HTR-8/SVneo (cell line): ENCODE data around the gene PTPRA.
"Not testable (repeated sequence)": the region's sequence is repeated elsewhere in the genome, so short reads cannot be mapped to it uniquely, and the experiment has no call there.

Experiments used
- DNase-seq: peaks from one replicate; pipeline ENCODE4 v3.0.0; 2011; ENCODE audit warnings: low spot score, mixed read lengths; ENCODE audit not compliant: insufficient read length
- FAIRE-seq: peaks from 2 replicates; lab custom pipeline; 2011; peaks lifted over from hg19 to GRCh38; lab: Jason Lieb, UNC

PTPRA gene, protein sequence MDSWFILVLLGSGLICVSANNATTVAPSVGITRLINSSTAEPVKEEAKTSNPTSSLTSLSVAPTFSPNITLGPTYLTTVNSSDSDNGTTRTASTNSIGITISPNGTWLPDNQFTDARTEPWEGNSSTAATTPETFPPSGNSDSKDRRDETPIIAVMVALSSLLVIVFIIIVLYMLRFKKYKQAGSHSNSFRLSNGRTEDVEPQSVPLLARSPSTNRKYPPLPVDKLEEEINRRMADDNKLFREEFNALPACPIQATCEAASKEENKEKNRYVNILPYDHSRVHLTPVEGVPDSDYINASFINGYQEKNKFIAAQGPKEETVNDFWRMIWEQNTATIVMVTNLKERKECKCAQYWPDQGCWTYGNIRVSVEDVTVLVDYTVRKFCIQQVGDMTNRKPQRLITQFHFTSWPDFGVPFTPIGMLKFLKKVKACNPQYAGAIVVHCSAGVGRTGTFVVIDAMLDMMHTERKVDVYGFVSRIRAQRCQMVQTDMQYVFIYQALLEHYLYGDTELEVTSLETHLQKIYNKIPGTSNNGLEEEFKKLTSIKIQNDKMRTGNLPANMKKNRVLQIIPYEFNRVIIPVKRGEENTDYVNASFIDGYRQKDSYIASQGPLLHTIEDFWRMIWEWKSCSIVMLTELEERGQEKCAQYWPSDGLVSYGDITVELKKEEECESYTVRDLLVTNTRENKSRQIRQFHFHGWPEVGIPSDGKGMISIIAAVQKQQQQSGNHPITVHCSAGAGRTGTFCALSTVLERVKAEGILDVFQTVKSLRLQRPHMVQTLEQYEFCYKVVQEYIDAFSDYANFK

DNA sequence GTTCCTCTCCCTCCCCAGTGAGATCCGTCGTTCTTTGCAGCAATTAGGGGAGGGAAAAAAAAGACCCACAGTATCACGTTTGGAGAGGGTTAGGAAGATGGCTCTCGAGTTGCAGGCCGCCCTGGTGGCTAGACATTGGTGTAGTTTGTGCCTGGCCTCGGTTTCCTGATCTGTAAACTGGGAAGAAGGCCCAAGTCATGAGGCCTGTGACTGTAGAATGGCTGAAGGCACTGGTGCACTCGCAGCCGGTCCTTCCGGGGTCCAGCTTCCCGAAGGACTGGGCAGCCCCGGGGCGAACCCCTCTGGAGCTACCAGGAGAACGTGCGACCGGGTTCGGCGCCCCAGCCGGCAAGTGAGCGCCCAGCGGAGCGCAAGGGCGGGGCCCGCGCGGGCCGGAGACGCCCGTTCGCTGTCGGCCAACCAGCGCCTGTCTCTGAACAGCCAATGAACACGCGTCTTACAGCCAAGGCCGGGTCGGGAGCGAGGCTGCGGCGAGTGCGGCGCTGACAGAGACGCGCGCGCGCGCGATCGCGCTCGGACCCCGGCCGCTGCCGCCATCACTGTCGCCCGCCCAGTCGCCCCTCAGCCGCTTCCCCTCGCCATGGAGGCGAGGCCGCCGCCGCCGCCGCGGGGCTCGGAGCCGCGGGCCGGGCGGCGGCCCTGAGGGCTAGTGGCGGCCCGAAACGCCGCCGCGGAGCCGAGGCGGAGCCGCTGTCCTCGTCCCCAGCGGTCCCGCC lies at the start of gene PTPRA:
Gene PTPRA, plus strand, starts transcription at position 472 of the 737 bp plus-strand sequence. CDS start 90,797 bp downstream, outside the sequence.
- FAIRE-seq (peak; percentile 94), DNase-seq (peak; percentile 96)

DNA sequence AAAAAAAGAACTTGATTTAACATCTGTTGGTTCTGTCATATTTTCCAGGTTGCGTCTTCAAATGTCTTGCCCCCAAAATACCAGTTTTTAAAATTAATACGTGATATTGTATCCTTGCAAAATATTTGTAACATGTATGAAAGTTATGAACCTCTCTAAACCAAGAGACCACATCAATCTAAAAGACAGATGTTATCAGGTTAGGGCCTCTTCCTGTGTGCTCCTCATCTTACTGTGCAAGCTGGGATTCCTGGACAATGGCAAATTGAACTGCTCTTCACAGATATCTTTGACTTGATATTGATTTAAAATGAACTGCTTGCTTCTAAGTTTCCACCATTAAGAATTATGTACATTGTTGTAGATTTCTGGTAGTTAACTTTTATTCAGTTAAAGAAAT lies 47.5 kb upstream of the PTPRA start:
- no peak for DNase-seq
- FAIRE-seq, result no peak

DNA sequence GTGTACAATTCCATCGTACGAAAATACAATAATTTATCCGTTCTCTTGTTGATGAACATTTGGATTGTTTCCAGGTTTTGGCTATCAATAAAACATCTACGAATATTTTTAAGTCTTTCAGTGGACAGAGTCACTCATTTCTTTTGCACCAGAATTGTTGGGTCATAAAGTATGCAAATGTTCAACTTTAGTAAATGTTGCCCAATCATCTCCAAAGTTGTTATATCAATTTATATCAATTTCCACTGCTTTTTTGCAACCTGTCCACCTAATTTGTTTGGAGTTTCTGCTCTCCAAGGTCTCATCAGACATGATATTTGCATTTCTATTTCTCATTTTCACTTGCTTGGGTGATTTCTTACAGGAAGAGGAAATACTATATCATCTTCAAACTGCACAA lies 46.6 kb upstream of the PTPRA start:
- no peak for DNase-seq
- no peak for FAIRE-seq

DNA sequence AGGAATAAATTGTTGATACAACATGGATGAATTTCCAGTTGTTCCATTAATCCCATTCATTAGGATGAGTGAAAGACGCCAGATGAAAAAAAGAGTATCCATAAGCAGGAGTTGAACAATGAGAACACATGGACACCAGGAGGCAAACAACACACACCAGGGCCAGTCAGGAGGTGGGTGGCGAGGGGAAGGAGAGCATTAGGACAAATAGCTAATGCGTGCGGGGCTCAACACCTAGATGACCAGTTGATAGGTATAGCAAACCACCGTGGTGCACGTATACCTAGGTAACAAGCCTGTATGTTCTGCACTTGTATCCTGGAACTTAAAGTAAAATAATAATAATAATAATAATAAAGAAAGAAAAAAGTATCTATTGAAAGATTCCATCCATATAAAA lies 43.9 kb upstream of the PTPRA start:
- FAIRE-seq, result no peak
- no peak for DNase-seq

DNA sequence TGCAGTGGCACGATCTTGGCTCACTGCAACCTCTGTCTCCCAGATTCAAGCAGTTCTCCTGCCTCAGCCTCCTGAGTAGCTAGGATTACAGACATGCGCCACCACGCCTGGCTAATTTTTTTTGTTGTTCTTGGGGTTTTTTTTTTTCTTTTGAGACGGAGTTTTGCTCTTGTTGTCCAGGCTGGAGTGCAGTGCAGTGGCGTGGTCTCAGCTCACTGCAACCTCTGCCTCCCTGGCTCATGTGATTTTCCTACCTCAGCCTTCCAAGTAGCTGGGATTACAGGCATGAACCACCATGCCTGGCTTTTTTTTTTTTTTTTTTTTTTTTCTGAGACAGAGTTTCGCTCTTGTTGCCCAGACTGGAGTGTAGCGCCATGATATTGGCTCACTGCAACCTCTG lies 42.1 kb upstream of the PTPRA start:
- DNase-seq, FAIRE-seq: not testable (repeated sequence)

DNA sequence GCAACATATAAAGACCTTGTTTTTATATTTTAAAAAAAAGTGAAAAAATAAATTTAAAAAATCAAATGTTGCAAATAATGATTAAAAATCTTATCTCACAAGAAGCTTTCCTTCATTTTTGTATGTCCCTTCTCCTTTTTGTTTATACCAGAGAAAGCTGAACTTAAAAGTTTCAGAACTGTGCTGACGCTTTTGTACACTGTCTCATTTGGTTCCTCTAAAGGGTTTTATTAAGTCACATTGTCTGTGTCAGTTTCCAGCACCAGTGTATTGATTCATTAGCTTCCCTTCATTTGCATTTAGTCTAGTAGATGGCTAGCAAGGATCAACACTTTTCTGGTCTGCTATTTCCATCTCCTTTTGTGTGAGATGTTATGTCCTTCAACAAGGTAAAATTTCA lies 39.5 kb upstream of the PTPRA start:
- no peak for DNase-seq
- FAIRE-seq, result no peak

DNA sequence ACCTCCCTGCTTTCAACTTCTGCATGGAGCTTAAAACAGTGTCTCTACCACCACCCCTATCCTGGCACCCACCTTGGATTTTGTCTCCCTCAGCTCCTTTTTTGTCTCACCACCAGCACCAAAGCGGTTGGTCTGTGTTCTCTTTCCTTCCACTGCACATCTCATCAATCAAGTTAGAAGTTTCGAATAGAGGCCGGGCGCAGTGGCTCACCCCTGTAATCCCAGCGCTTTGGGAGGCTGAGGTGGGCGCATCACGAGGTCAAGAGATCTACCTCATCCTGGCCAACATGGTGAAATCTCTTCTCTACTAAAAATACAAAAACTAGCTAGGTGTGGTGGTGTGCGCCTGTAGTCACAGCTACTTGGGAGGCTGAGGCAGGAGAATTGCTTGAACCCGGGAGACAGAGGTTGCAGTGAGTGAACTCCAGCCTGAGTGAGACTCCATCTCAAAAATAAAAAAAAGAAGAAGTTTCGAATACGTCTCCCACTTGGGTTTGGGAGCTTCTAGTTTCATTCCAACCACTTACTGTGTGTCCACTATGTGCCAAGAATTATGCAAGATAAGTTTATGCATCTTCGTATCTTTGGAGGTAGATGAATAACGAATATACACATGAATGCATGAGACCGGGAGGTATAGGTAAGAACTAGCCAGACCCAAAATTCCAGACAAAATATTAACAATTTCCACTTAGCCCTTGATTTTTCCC lies 38.7 kb upstream of the PTPRA start:
- DNase-seq, result no peak
- no peak for FAIRE-seq

DNA sequence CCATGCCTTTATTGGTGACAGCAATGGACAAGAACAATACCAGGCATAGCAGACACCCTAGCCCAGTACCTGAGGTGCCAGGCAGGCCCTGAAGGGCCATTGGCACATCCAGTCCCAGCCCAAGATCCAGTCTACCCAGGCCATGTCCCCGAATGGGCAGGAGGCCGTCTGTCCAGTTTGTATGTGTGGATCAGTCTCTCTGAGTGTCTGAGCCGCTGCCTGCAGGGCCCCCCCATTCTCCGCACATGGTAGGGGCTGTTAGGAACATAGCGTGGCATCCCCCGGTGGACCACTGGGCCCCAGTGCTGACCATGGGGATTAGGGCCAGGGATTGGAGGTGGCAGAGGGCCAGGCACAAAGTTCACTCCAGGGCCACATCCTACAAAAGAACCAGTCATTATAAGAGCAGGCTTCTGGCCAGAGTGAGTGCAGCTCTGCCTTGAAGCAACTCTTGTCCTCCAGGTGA lies 37.9 kb upstream of the PTPRA start:
- no peak for FAIRE-seq

DNA sequence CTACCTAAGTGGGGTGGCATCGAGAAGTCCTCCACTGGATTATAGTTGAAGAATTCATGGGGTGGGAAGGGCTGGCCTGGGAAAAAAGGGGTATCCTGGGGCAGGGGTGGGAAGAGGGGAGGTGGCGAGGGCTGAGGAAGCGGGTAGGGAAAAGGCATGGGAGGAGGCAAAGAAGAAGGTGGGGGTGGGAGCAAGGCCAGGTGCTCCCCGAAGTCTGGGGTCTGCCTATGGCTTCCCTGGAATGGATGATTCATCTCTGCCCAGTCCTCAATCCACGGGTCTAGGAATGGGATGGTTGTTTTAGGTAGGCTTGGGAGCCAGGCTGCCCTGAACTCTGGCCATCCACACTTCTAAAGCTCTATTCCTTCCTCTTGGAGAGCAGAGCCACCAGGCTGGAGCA lies 37.2 kb upstream of the PTPRA start:
- FAIRE-seq (no peak), DNase-seq (no peak)

More for the DNA sequence above, 37.9 kb upstream of the PTPRA start:
- no peak for DNase-seq

DNA sequence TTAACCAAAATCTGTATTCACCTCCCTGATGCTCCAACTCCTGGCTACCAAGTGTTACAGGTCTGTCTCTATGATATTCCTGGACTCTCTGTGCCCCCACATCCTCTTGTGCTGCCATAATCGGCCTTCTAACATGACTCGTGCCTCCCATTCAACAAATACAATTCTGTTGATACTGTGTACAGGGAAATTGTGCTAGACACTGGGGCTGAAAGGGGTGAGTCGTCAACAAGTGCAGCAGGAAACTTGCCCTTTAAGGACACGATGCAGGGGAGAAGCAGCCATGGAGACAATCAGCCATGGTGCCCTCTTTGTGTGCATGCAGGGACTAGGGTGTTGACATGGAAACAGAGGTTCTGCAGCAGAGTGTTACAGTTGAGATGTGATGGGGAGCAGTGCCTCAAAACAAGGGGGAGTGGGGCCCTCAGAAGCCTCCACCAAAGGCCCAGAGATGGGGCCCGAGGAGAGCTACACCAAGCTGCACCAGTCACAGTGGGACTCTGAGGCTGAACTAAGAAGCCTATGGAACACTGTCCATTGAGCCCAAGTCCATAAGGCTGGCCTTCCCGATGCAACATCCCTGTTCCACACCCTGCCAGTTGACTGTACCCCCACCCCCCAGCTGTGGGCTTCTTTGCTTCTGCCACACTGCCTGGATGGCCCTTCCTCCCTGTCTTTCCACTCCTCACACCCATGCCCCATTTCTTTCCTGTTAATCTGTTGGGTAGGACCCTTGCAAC lies 35.9 kb upstream of the PTPRA start:
- no peak for FAIRE-seq
- no peak for DNase-seq

DNA sequence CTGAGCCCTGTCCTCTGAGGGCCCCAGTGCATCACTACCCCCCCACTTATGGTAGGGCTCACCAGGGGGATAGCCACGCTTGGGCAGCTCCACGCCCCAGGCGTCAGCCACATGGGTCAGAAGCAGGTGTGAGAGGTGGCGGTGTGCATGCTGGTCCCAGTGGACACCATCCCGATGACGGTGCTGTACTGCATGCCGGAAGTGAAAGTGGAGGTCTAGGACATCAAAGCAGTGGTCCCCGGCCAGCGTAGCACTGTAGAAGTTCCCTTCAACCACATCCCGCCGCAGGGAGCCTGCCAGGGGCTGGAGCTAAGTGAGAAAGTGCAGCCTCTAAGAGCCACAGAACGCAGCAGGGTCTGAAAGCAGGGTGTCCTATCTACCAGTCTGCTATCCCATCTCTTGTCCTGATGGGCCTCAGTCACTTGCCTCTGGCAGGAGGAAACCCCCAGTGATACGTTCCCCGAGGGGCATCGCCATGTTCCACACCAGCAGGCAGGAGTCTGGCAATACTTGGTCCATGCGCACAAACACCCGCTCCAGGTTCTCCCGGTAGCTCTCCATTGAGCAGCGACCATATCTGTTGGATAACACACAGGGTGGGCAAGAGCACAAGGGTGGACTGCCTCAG lies 35.0 kb upstream of the PTPRA start:
- DNase-seq (no peak), FAIRE-seq (no peak)

DNA sequence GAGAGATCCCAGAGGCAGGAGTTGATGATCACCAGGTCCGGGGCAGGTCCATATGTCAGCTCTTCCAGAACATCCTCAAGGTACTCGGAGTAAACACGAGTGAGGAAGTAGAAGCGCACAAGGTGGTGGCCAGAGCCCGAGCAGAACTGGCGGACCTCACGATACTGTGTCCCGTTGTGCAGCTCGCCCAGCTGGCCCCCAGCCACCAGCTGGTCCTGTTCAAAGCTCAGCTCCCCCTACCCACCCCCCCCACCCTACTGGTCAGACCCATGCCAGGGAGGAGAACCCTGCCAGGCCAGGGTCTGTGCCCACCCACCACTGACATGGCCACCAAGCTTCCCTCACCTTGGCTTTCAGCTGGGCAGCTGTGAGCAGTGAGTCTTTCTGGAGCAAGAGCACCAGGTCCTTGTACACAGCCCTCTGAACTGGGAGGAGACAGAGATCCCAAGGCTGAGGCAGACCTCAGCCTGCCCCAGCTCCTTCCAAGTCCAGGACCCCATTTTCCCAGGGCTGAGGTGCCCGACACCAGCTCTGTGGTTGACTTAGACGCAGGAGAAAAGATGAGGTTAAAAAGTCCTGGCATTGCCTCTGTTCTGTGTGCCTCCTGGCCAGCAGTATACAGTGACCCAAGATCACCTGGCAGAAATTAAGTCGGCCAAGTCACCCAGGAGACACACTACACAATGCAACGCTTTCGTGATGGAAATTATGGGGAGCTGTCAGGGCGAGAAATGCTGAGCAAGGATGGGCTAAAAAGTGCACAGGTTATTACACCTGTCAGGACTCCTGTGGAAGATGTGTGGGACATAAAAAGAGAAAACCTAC lies 34.2 kb upstream of the PTPRA start:
- DNase-seq, result no peak
- FAIRE-seq, result peak; percentile 74

DNA sequence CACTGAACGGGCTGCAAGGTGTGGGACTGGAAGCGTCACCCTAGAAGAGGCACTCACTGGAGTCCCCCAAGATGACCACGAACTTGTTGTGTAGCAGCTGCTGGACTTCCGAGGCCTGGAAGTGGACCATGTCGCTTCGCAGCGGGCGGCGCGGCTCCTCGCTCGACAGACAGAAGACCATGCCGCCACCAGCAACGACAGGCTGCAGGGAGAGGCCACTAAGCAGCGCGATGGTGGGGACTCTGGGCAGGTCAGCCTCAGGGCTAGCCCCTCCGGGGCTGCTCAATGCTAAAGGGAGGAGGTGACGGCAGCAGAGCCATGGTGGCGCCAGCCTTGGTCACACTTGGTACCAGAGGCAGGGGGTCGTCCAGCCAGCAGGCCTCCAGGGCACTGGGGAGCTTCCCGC lies 33.5 kb upstream of the PTPRA start:
- no peak for FAIRE-seq
- no peak for DNase-seq

DNA sequence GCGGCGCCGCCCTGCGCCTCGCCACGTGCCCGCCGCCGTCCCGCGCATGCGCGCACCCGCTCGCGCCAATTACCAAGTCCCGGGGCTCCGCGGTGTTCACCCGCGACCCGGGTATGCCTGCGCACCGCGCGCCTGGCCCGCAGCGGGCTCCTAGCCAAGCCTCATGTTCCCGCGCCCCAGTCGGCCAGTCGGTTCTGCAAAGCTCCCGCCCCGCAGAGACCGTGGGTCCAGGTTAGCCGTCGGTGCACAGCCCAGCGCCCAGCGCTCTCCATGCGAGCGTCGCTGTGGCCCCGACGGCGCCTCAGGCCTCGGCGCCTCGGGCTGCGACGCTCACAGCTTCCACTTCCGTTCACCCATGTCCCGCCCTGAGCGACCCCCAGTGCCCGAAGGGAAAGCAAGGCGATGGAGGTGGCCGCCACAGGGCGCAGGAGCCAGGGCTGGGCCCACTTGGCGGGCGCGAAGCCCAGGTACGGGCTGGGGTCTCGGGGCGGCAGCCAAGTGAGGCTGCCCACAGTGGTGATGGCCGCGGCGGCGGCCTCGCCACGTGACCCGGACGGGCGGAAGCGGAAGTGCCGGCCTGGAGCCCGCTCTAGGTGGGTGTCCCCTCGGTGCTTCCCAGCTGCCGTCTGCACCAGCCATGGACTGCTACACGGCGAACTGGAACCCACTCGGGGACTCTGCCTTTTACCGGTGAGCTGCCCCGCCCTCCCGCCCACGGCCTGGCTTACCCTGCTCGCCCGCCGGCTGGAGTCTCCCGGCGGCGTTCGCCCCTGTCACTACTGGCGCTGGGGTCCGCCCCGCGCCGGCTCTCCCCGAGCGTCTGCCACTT lies 32.9 kb upstream of the PTPRA start, which contains the start of the genes PCED1A and VPS16:
Gene PCED1A, minus strand, starts transcription at position 518 of the 829 bp plus-strand sequence. CDS start 743 bp downstream, outside the sequence.
Gene VPS16, plus strand, starts transcription at position 608 of the 829 bp plus-strand sequence. Its CDS starts 30 bp downstream, at position 638.
- DNase-seq, result peak; percentile 98
- peak; percentile 97 for FAIRE-seq

DNA sequence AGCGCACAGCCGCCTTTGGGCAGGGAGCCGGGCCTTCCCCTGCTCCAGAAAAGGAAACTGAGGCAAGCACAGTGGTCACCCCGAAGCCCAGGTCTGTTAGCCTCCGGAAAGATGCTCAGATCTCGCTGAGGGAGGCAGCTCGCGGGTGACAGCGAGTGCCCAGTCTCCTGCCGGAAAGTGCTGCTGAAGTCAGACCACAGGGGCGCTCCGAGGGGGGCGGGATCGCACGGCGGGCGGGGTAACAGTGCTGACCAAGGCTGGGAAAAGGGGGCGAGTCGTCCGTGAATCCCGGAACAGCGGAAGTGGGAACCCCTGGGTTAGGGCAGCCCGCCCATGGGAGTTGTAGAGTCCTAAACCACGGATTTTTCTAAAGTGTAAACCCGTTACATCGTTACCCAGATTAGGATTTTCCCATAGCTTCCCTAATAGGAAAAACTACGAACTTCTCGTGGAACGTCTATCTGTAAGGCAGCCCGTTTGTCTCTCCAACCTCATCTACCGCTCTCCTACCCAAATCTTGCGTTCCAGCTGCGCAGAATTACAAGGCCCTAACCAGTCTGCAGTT lies 32.2 kb upstream of the PTPRA start:
- DNase-seq (peak; percentile 87), FAIRE-seq (peak; percentile 46)

DNA sequence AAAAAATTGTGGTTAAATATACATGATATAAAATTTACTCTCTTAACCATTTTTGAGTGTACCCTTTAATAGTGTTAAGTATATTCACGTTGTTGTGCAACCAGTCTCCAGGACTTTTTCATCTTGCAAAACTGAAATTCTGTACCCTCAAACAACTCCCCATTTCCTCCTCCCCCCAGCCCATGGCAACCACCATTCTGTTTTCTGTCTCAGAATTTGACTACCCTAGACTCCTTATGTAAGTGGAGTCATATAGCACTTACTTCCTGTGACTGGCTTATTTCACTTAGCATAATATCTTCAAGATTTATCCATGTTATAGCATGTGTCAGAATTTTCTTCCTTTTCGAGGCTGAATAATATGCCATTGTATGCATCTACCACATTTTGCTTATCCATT lies 27.7 kb upstream of the PTPRA start:
- FAIRE-seq (no peak), DNase-seq (no peak)

DNA sequence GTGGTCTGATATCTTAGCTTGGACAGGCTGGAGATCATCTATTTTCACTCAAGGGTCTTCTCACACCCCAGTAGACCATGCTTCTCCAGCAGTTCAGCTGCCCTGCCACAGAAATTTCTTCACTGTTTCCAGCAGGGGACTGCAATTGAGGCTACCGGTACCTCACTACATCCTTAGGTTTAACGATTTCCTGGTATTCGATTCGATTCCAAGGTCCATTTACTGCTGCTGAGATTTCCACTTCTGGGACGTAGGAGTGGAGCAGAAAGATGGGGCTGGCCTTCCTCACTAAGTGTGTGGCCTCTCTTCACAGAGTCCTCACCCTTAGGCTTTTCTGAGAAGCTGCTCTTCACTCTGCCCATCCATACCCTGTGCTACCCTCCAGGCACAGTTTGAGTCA lies 26.6 kb upstream of the PTPRA start:
- DNase-seq, result no peak
- no peak for FAIRE-seq
